Measurements from ENCODE around the gene ENTREP3. TPM values are rescaled to one million over a fixed set of nuclear protein-coding genes. Genes with fewer than 3 reads are reported as not detected.

ENTREP3 gene
- total and polyA plus RNA-seq, 9 donors = 9.3 to 22.4 (median 19.4) TPM

GRCh38 chr1:155254228-155254713, 1.0 kb downstream of the ENTREP3 start:
- peak overlapping the region; percentile 94 to 99 for H3K27ac ChIP-seq
- H3K9me3 ChIP-seq = no peaks in the 10 kb centered on the region
- peaks cover 7% of the 10 kb centered on the region for H3K4me1 ChIP-seq (ENCODE audit: insufficient read depth)
- intact Hi-C loops (cut with DNase I) = loop anchor here in 3 of 4 donors (5.0 to 10.0 kb wide), 3 partner anchors 68 to 338 kb away; partner anchors contain the start of gene RUSC1 (in 2 of the 3)
- peak overlapping the region; percentile 73 for H3K4me3 ChIP-seq
- TF ChIP-seq CTCF (IDR thresholded peaks at IDR 0.05) (no peak), EP300 (IDR thresholded peaks at IDR 0.05) (no peak), POLR2A (IDR thresholded peaks at IDR 0.05) (no peak)
- DNase-seq = peak in 1 of 5 donors; percentile 56
- WGBS, 3 donors = 11 to 14% (median 12%) methylated on average over 8 to 12 of the region's 12 CpGs
- no peaks in the 10 kb centered on the region for H3K27me3 ChIP-seq
- H3K36me3 ChIP-seq = no peaks in the 10 kb centered on the region

GRCh38 chr1:155253797-155254196, 1.5 kb downstream of the ENTREP3 start:
- 32 to 48% (median 34%) methylated on average over 5 of the region's 5 CpGs for WGBS, 3 donors
- peak overlapping the region in 1 of 2 donors; percentile 94 for H3K27ac ChIP-seq
- TF ChIP-seq EP300 (IDR thresholded peaks at IDR 0.05) = no peak
- no peak for TF ChIP-seq POLR2A (IDR thresholded peaks at IDR 0.05)
- no peak for TF ChIP-seq CTCF (IDR thresholded peaks at IDR 0.05)
- no peaks in the 10 kb centered on the region for H3K36me3 ChIP-seq
- no peaks in the 10 kb centered on the region for H3K9me3 ChIP-seq
- no peak for DNase-seq
- H3K27me3 ChIP-seq = no peaks in the 10 kb centered on the region
- intact Hi-C loops (cut with DNase I) = loop anchor here in 3 of 4 donors (5.0 to 10.0 kb wide), 3 partner anchors 69 to 339 kb away; partner anchors contain the start of gene RUSC1 (in 2 of the 3)
- peaks cover 7% of the 10 kb centered on the region for H3K4me1 ChIP-seq (ENCODE audit: insufficient read depth)
- H3K4me3 ChIP-seq = no peak overlapping the region

- TF ChIP-seq CTCF (IDR thresholded peaks at IDR 0.05) = no peak
- TF ChIP-seq EP300 (IDR thresholded peaks at IDR 0.05) = no peak
- no peak for TF ChIP-seq POLR2A (IDR thresholded peaks at IDR 0.05)
- no peak overlapping the region for H3K4me3 ChIP-seq
- intact Hi-C loops (cut with DNase I) = loop anchor here in 3 of 4 donors (5.0 to 10.0 kb wide), 3 partner anchors 69 to 339 kb away; partner anchors contain the start of gene RUSC1 (in 2 of the 3)
- 75 to 77% (median 76%) methylated on average over 5 of the region's 5 CpGs for WGBS, 3 donors
- no peak overlapping the region for H3K27ac ChIP-seq
- no peaks in the 10 kb centered on the region for H3K9me3 ChIP-seq
- H3K27me3 ChIP-seq = no peaks in the 10 kb centered on the region
- peaks cover 7% of the 10 kb centered on the region for H3K4me1 ChIP-seq (ENCODE audit: insufficient read depth)
- no peaks in the 10 kb centered on the region for H3K36me3 ChIP-seq
- no peak for DNase-seq
Measured at GRCh38 chr1:155253208-155253607, 2.1 kb downstream of the ENTREP3 start.

GRCh38 chr1:155251566-155251965, 3.7 kb downstream of the ENTREP3 start:
- Histone ChIP-seq H3K27ac (no peak overlapping the region), H3K4me1 (ENCODE audit: insufficient read depth) (peaks cover 7% of the 10 kb centered on the region), H3K4me3 (no peak overlapping the region), H3K27me3 (no peaks in the 10 kb centered on the region), H3K36me3 (no peaks in the 10 kb centered on the region), H3K9me3 (no peaks in the 10 kb centered on the region)
- TF ChIP-seq CTCF (IDR thresholded peaks at IDR 0.05) (no peak), POLR2A (IDR thresholded peaks at IDR 0.05) (no peak), EP300 (IDR thresholded peaks at IDR 0.05) (no peak)
- DNase-seq = no peak
- WGBS, 3 donors = 78 to 91% (median 80%) methylated on average over 7 of the region's 7 CpGs
- intact Hi-C loops (cut with DNase I) = loop anchor here in 3 of 4 donors (5.0 to 10.0 kb wide), 3 partner anchors 71 to 341 kb away; partner anchors contain the start of gene RUSC1 (in 2 of the 3)

Data from ovary (tissue), 9 donors.